WTC11 (cell line): Measurements from ENCODE around the gene KCNA2. TPM values are rescaled to one million over a fixed set of nuclear protein-coding genes. Genes with fewer than 3 reads are reported as not detected.

Experiments used
- ATAC-seq: fragments of 200-7000 bp; cut with Tn5 transposase; 2 replicates; pipeline ENCODE4 v1.10.0; 2021; ENCODE audit warnings: mild to moderate bottlenecking, moderate library complexity
- CTCF ChIA-PET: fragments of 300-600 bp; sonication (Branson Sonifier 250); formaldehyde crosslinking; loops from one replicate; lab custom pipeline; 2021; ENCODE audit warnings: antibody characterized with exemption; lab: Charles Lee
- POLR2A ChIA-PET: fragments of 350-600 bp; sonication (Branson Sonifier 250); formaldehyde crosslinking; loops from one replicate; lab custom pipeline; 2021; ENCODE audit warnings: antibody characterized with exemption; lab: Charles Lee
- DNase-seq: peaks from one replicate; pipeline ENCODE4 v3.0.0; 2021; ENCODE audit warnings: low spot score
- H3K27ac Mint-ChIP-seq: 2 replicates; pipeline ENCODE4 v1.8.0; 2021; ENCODE audit warnings: mixed read lengths
- H3K27me3 Mint-ChIP-seq: 2 replicates; pipeline ENCODE4 v1.8.0; 2021; ENCODE audit warnings: low read depth, mild to moderate bottlenecking, moderate library complexity, mixed read lengths
- H3K36me3 Mint-ChIP-seq: 2 replicates; pipeline ENCODE4 v1.8.0; 2021; ENCODE audit warnings: mixed read lengths
- H3K4me1 Mint-ChIP-seq: 2 replicates; pipeline ENCODE4 v1.8.0; 2022; ENCODE audit warnings: mixed read lengths
- H3K4me3 Mint-ChIP-seq: 2 replicates; pipeline ENCODE4 v1.8.0; 2021; ENCODE audit warnings: mild to moderate bottlenecking, moderate library complexity, mixed read lengths
- H3K9me3 Mint-ChIP-seq: 2 replicates; pipeline ENCODE4 v1.8.0; 2021; ENCODE audit warnings: mixed read lengths
- AFF4 ChIP-seq: sonication (generic); formaldehyde crosslinking; IDR thresholded peaks from 2 replicates; pipeline ENCODE4 v1.8.1; 2023; ENCODE audit warnings: mild to moderate bottlenecking, missing genetic modification reagents, borderline replicate concordance
- ERG ChIP-seq: fragments of 250-450 bp; sonication (Bioruptor Pico); IDR thresholded peaks from 2 replicates; pipeline ENCODE4 v1.8.0; 2021; ENCODE audit warnings: mild to moderate bottlenecking
- FOXP4 ChIP-seq: sonication (generic); formaldehyde crosslinking; IDR thresholded peaks from 2 replicates; pipeline ENCODE4 v1.8.0; 2022; ENCODE audit warnings: mild to moderate bottlenecking, missing genetic modification reagents
- IRF1 ChIP-seq: sonication (generic); formaldehyde crosslinking; IDR thresholded peaks from 2 replicates; pipeline ENCODE4 v1.8.0; 2023; ENCODE audit warnings: missing genetic modification reagents
- IRF2 ChIP-seq: sonication (generic); formaldehyde crosslinking; IDR thresholded peaks from 2 replicates; pipeline ENCODE4 v1.8.0; 2022; ENCODE audit warnings: low read depth, missing genetic modification reagents, borderline replicate concordance
- KAT7 ChIP-seq: sonication (generic); formaldehyde crosslinking; IDR thresholded peaks from 2 replicates; pipeline ENCODE4 v1.8.1; 2023; ENCODE audit warnings: missing genetic modification reagents, mild to moderate bottlenecking, borderline replicate concordance
- NFYB ChIP-seq: sonication (generic); formaldehyde crosslinking; conservative IDR thresholded peaks from 2 replicates; pipeline ENCODE4 v1.8.0; 2022; ENCODE audit warnings: low read depth, missing genetic modification reagents
- STAT6 ChIP-seq: sonication (generic); formaldehyde crosslinking; conservative IDR thresholded peaks from 2 replicates; pipeline ENCODE4 v1.8.1; 2023; ENCODE audit warnings: mild to moderate bottlenecking, low read depth, missing genetic modification reagents, moderate library complexity
- ZBTB43 ChIP-seq: sonication (generic); formaldehyde crosslinking; IDR thresholded peaks from 2 replicates; pipeline ENCODE4 v1.8.1; 2023; ENCODE audit warnings: mild to moderate bottlenecking, missing genetic modification reagents
- ZNF232 ChIP-seq: sonication (generic); formaldehyde crosslinking; IDR thresholded peaks from 2 replicates; pipeline ENCODE4 v1.8.0; 2022; ENCODE audit warnings: mild to moderate bottlenecking, missing genetic modification reagents
- ZNF532 ChIP-seq: fragments of 250-450 bp; sonication (Bioruptor Pico); IDR thresholded peaks from 2 replicates; pipeline ENCODE4 v1.9.0; 2021; ENCODE audit warnings: mild to moderate bottlenecking, borderline replicate concordance
- ZNF671 ChIP-seq: fragments of 250-450 bp; sonication (Bioruptor Pico); IDR thresholded peaks from 2 replicates; pipeline ENCODE4 v1.8.0; 2021; ENCODE audit warnings: mild to moderate bottlenecking
- total RNA-seq: library from RNA; stranded (reverse); gene quantifications from 3 replicates; pipeline ENCODE4 v1.2.3, GENCODE V29; 2021

Gene KCNA2
- total RNA-seq, 1 experiment from 2014 or later, result 0.50 TPM

- TF ChIP-seq NFYB (CRISPR knock-in tag) (no peak), KAT7 (CRISPR knock-in tag) (no peak), ZBTB43 (CRISPR knock-in tag) (no peak), ZNF232 (no peak)
- H3K9me3 Mint-ChIP-seq, result no peaks in the 10 kb centered on the region
- peak; percentile 67 for ATAC-seq
- H3K4me3 Mint-ChIP-seq, result no peak overlapping the region
- H3K36me3 Mint-ChIP-seq, result no peaks in the 10 kb centered on the region
- H3K27ac Mint-ChIP-seq, result no peak overlapping the region
- DNase-seq, result no peak
- ChIA-PET POLR2A (no interaction called here), CTCF (interaction anchor here (0.6 to 5.6 kb wide), 9 partner anchors 18 to 145 kb away, joined by 3 to 58 read pairs (median 4); partner anchors contain the start of gene KCNA2)
- H3K27me3 Mint-ChIP-seq, result peaks cover 7% of the 10 kb centered on the region; the same call in 1 of the 2 replicates
- no peaks in the 10 kb centered on the region for H3K4me1 Mint-ChIP-seq
These were observed 31.9 kb upstream of the KCNA2 start for GRCh38 chr1:110638058-110638457.

- H3K27me3 Mint-ChIP-seq, result peaks cover 7% of the 10 kb centered on the region; the same call in 1 of the 2 replicates
- ChIA-PET POLR2A (no interaction called here), CTCF (interaction anchor here (0.8 to 5.6 kb wide), 7 partner anchors 18 to 146 kb away, joined by 3 to 58 read pairs (median 5); no protein-coding TSS in a partner anchor)
- H3K36me3 Mint-ChIP-seq, result no peaks in the 10 kb centered on the region
- DNase-seq (no peak), ATAC-seq (peak; percentile 69)
- no peak overlapping the region for H3K4me3 Mint-ChIP-seq
- H3K4me1 Mint-ChIP-seq, result no peaks in the 10 kb centered on the region
- TF ChIP-seq FOXP4 (CRISPR knock-in tag), result no peak
- H3K9me3 Mint-ChIP-seq, result no peaks in the 10 kb centered on the region
- H3K27ac Mint-ChIP-seq, result no peak overlapping the region
These were observed 31.3 kb upstream of the KCNA2 start for GRCh38 chr1:110637475-110637874.

GRCh38 chr1:110636149-110636935 is 30.2 kb upstream of the KCNA2 start:
- CTCF ChIA-PET, result interaction anchor here (0.6 to 5.6 kb wide), 8 partner anchors 17 to 193 kb away, joined by 3 to 58 read pairs (median 5); no protein-coding TSS in a partner anchor
- POLR2A ChIA-PET, result no interaction called here
- TF ChIP-seq IRF2 (CRISPR knock-in tag) (no peak), IRF1 (CRISPR knock-in tag) (no peak), STAT6 (CRISPR knock-in tag) (no peak), ERG (CRISPR knock-in tag) (no peak), ZNF671 (CRISPR knock-in tag) (no peak), AFF4 (no peak), ZNF532 (CRISPR knock-in tag) (no peak)

More at GRCh38 chr1:110636149-110636935, 30.2 kb upstream of the KCNA2 start:
- DNase-seq, result no peak
- peaks cover 6% of the 10 kb centered on the region; the same call in 1 of the 2 replicates for H3K27me3 Mint-ChIP-seq
- no peaks in the 10 kb centered on the region for H3K36me3 Mint-ChIP-seq
- no peaks in the 10 kb centered on the region for H3K4me1 Mint-ChIP-seq
- ATAC-seq, result no peak
- no peaks in the 10 kb centered on the region for H3K9me3 Mint-ChIP-seq
- no peak overlapping the region for H3K4me3 Mint-ChIP-seq
- H3K27ac Mint-ChIP-seq, result no peak overlapping the region
